HG03460 (cell line): Measurements from ENCODE around the gene DEGS2.
"Not testable (repeated sequence)": the region's sequence is repeated elsewhere in the genome, so short reads cannot be mapped to it uniquely, and the experiment has no call there.

Experiments
- ATAC-seq: cut with Tn5 transposase; IDR thresholded peaks from one replicate; pipeline ENCODE4 v1.9.1; 2021; ENCODE audit not compliant: unreplicated experiment

Gene DEGS2

GRCh38 chr14:100180671-100181070 lies 21.2 kb upstream of the DEGS2 start:
- not testable (repeated sequence) for ATAC-seq

- no peak for ATAC-seq
These were observed 19.2 kb upstream of the DEGS2 start for GRCh38 chr14:100178691-100179090.

- no peak for ATAC-seq
These were observed 17.4 kb upstream of the DEGS2 start for GRCh38 chr14:100176811-100177327.

GRCh38 chr14:100173353-100173752 lies 13.9 kb upstream of the DEGS2 start:
- ATAC-seq = no peak

GRCh38 chr14:100172811-100173210 lies 13.4 kb upstream of the DEGS2 start:
- ATAC-seq = no peak

- ATAC-seq = no peak
These were observed 11.4 kb upstream of the DEGS2 start for GRCh38 chr14:100170880-100171279.

GRCh38 chr14:100168506-100168905 lies 9.1 kb upstream of the DEGS2 start:
- no peak for ATAC-seq

GRCh38 chr14:100165831-100166440 lies 6.5 kb upstream of the DEGS2 start:
- ATAC-seq = no peak

GRCh38 chr14:100165376-100165775 lies 5.9 kb upstream of the DEGS2 start:
- no peak for ATAC-seq

- ATAC-seq = no peak
These were observed 1.1 kb upstream of the DEGS2 start for GRCh38 chr14:100160534-100160916.

- peak; percentile 15 for ATAC-seq
These were observed 554 bp upstream of the DEGS2 start for GRCh38 chr14:100159865-100160533.

- no peak for ATAC-seq
These were observed 815 bp downstream of the DEGS2 start for GRCh38 chr14:100158566-100159093.

GRCh38 chr14:100157548-100158232 lies 1.8 kb downstream of the DEGS2 start:
- ATAC-seq = peak; percentile 35

- no peak for ATAC-seq
These were observed 2.7 kb downstream of the DEGS2 start for GRCh38 chr14:100156776-100157175.

- ATAC-seq = no peak
These were observed 3.5 kb downstream of the DEGS2 start for GRCh38 chr14:100155756-100156616.

- ATAC-seq = no peak
These were observed 4.3 kb downstream of the DEGS2 start for GRCh38 chr14:100155049-100155621.

- no peak for ATAC-seq
These were observed 5.9 kb downstream of the DEGS2 start for GRCh38 chr14:100153560-100153959.

GRCh38 chr14:100152091-100152490 lies 7.4 kb downstream of the DEGS2 start:
- ATAC-seq = no peak

GRCh38 chr14:100150932-100151587 lies 8.4 kb downstream of the DEGS2 start:
- no peak for ATAC-seq
